Left renal cortex interstitium (tissue), 4 donors: Measurements from ENCODE around the gene ITPKB. TPM values are rescaled to one million over a fixed set of nuclear protein-coding genes. Genes with fewer than 3 reads are reported as not detected.
A peak's percentile ranks its signal among the peaks of the same experiment; 100 is the strongest.
"Not testable (repeated sequence)": the region's sequence is repeated elsewhere in the genome, so short reads cannot be mapped to it uniquely, and the experiment has no call there.

ENCODE experiments used
- DNase-seq, 4 donors: peaks; one replicate each; pipeline ENCODE4 v3.0.0-alpha.2; 2013; ENCODE audit warnings: low read depth in 4 of 4, low spot score in 2 of 4, missing footprints in 1 of 4
- polyA plus RNA-seq, 4 donors: library from polyadenylated mRNA; unstranded; fragments of 120-200 nt; gene quantifications; one replicate each; pipeline ENCODE4 v1.2.1, GENCODE V29; 2013; ENCODE audit not compliant: insufficient read length in 4 of 4

ITPKB gene
- polyA plus RNA-seq, 4 donors, result 22.4 to 28.6 (median 25.4) TPM

DNA sequence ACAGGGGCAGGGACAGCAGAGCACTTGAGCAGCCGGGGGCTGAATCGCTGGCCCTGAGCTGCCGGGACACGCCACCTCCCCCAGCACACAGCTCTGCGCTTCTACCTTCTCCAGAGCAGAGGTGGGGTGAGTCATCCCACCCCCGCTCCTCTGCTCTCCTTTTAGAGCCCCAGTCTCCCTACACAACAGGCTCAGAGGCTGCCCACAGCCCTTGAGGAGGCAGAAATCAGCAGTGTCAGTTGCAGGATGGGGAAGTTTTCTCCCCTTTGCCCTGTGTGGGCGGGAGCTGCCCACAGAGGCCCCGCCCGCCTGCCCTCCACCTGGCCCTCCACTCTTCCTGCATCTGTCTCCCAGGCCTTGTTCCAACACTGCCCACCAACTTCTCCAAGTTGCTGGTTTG lies 95.9 kb downstream of the ITPKB start:
- DNase-seq, result no peak

DNA sequence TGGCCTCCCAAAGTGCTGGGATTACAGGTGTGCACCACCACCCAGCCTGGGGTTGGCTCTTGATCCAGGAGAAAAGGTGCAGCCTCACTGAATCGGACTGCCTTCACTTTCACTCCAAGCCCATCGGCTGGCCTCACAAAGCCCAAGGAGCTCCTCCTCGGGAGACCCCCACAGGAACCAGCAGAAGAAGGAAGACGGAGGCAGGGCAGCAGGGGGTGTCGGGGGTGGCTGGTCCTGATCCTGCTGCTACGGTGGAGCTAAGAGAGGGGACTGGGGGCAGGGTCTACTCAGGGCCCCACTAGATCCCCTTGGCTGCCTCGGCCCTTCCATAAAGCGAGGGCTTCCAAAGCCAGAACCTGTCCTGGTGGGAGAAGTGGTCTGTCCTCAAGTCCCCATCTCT lies 96.7 kb downstream of the ITPKB start:
- no peak for DNase-seq

DNA sequence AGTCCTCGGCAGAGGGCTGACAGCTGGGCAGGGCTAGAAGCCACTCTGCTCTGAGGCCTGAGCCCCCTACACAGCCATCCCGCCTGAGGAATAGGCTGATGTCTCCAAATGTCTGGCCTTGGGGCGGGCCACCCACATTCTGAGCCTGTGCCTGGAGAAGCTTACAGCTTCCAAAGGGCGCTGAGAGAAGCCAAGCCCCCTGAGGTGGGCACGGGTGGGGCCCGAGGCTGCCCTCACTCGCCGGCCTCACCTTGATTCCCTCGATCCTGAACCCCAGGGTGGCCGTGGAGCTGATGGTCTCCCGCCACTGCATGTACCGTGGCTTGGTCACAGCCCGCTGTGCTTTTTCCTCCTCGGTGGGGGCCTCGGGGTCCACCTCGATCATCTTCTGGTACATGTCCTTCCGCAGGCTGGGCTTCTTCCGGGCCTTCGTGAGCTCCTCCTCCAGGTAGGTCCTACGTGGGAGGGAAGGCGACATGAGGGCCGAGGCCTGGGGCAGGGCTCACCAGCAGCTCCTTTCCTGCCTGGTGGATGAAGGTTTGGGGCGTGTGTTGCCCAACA lies 97.3 kb downstream of the ITPKB start:
- no peak for DNase-seq

DNA sequence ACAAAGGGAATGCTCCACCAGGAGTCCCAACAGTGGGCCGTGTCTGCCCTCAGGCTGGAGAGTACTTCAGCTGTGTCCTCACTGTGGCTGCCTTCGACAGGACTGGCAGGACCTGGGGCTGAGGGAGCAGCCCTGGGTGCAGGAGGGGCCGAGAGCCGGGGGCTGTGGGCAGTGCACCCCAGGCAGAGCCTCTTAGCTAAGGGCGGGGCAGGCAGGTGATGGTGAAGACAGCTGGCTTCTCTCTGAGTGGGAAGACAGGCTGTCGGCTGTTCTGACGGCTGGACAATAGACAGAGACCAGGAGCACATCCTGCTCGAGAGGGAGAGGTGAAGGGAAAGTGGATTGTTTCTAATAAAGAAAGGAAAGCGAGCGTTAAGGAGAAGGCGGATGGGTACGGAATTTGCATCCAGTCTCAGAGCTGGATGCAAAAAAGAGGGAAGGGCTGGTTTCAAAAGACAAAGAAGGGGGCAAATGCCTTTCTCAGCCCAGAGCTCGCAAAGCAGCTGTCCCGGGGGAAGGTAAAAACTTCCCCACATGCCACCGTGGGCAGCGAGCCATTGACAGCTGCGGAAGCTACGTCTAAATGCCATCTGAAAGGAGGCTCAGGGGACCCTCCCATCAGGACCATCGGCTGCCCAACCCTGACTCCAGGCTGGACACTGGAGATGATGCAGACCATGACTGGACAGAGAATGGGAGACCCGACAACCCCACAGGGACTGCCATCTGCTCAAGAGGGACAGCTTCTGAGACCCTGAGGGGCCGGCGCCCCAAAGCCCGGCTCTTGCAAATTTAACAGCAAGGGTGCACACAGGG lies 98.6 kb downstream of the ITPKB start:
- no peak for DNase-seq

DNA sequence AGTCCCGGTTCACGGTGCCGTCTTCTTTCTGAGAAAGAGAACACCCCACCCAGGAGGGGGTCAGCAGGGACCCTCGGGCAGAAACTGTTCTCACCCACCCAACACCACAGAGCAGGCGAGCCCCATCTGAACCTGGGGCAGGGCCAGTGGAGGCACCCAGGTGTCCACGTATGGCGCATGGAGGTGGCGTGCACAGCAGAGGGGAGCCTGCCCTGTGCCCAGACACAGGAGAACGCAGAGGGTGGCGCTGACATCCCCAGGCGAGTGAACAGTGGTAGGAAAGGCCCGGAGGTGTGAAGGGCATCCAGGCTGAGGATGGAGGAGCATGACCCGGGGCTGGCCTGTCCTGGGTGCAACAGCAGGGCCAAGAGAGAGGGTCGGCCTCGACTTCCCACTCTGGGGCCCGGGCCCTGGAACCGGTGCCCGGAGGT lies 99.4 kb downstream of the ITPKB start:
- DNase-seq, result no peak

DNA sequence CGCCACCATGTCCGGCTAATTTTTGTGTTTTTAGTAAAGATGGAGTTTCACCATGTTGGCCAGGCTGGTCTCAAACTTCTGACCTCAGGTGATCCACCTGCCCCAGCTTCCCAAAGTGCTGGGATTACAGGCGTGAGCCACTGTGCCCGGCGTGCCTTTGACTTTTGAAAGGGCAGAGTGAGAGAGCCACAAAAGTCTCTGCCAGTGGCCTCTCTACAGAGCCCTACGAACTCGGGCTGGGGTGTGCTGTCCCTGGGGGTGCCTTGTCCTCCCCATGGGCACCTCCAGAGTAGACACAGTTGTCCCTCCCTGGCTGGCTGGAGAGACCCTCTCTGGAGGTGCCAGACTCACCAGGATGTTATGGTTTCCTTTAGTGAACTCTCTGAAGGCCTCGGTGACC lies 99.9 kb downstream of the ITPKB start:
- not testable (repeated sequence) for DNase-seq

DNA sequence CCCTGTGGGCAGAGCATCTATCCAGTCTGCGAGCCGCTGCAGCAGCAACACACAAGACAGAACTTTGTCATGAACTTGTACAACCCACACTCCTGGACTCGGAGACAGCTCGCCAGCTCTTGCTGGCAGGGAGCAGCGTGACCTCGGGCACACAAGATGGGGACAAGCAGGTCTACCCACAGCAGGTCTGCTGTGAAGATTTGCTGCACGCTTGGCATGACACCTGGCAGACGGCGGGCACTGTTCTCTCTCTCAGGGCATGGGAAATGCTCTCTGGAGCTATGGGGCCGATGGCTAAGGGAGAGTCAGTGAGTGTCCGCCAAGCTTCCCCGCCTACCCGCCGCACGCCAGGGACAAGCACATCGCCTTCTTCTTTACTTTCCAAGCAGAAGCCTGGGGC lies 100.5 kb downstream of the ITPKB start:
- DNase-seq, result no peak

DNA sequence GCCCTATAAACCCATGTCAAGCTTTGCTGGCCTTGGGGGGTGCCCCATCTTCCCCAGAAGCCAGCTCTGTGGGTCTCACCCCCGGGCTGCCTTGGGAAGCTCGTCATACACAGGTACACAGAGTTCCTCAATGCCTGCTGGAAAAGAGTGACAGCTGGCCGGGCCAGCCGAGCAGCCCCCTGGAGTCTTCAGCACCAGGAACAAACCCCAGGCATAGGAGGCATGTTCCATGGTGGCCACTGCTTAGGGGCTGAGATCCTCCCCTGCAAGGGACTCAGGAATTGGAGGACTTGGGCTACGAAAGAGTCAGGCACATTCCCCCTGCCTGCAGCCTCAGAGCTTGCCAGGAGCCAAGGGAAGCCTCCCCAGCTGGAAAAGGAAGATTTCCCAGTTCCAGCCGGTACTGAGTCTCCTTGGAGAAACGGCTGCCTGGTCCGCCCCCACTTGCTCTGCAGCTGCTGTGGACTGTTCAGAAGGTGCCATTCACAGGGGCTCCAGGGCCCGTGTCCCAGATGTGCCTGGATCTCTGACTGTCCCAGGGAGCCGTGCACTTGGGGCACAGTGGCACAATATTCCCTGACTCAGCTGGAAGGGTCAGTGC lies 101.0 kb downstream of the ITPKB start:
- DNase-seq, result no peak

DNA sequence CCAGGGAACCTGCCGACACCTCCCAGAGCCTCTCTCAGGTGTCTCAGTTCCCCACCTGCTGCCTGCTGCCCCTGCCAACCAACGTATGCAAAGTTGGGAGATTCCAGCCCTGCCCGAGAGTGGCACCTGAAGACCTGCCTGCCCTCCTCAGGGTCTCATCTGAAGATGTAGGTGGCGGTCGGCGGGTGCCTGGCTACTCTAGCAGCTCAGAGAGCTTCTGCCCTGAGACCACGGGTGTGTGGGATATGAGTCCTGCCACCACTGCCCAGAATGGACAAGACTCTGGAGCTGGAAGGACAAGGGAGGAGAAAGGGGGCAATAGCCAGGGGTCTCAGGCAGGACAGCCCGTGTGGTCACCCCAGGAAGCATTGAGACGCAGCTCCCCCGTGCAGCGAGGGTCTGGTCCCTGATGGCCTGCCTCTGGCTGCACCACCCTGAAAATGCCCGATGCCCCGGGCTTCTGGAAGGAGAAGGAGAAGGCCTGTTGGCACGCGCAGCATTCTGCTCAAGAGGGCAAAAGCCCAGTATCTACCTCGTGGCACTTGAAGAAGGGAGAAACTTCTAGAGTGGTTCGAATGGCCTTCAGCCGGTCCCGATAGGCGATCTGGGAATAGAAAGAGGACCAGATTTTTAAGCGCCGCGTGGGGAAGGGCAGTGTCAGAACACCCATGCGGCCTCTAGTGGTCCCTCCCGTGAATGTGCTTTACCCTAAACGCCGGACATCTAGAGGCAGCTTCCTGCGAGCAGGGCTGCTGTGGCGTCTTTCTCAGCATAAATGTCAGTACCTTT lies 101.7 kb downstream of the ITPKB start:
- no peak for DNase-seq

DNA sequence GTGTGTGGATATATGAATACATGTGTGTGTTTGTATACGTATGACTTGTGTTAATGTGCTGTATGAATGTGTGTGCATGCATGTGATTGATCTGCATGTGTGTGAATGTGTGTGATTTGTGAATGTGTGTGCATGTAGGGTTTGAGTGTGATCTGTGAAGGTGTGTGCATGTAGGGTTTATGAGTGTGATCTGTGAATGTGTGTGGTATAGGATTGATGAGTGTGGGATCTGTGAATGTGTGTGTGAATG lies 102.3 kb downstream of the ITPKB start:
- no peak for DNase-seq

DNA sequence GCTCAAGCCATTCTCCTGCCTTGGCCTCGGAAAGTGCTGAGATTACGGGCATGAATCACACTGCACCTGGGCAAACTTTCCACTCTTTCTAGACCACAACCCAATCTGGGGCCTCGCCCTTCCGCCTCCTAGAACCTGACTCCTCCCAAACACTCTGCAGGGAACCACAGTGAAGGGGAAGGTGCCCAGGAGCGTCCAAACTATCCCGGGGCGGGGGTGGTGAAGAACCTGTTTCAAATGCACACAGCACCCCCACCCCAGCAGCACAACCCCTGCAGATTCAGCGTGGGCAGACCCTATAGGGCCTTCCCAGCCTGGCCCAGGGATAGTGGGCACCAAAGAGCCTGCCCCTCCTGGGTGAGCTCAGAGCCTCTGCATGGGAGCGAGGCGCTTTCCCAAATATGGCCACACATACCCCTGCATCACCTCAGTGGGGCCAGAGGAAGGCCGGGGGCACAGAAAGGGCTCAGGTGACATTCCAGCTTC lies 103.6 kb downstream of the ITPKB start:
- no peak for DNase-seq

DNA sequence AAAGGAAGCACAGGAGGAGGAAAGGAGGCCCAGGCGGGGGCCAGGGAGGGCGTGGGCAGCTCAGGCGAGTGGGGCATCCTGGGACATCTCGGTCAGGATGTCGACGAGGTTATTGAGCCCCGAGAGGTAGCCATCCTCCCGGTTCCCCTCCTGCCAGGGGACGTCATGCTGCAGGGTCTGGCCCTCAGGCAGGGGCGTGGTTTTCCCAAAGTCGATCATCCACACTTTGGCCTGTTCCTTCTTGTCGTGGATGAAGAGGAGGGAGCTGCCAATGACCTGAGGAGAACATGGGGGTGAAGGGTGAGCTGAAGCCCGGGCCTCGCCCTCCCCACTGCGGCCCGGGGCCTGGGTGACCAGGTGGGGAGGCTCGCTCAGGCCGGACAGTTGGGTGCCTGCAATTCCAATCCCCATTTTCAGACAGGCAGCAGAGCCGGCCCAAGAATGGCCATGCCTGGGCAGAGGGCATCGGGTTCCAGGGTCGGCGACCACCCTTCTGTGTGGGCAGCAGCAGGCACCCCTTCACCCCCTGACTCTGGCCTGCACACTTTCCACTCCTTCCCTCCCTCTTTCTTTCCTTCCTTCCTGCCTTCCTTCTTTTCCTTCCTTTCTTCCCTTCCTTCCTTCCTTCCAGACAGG lies 104.4 kb downstream of the ITPKB start:
- no peak for DNase-seq

DNA sequence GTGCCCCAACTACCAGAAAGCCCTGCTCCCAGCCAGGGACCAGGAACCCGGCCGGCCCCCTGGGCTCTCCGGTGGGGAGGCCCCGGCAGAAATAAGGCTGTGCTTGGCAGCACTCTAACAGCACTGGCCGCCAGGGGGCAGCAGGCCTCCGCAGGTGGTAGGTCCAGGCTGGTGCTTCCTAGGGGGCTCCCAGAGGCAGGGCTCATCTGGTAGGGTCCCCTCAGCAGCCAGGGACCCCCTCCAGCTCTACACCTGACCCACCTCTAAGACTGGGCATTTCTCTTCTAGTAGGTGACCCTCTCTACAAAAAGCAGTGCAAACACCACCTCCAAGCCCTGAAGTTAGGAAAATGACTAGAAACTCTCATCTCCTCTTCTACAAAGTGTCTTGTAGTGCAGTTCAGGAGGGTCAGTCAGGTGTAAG lies 104.9 kb downstream of the ITPKB start:
- DNase-seq, result peak in 1 of 4 donors; percentile 40

DNA sequence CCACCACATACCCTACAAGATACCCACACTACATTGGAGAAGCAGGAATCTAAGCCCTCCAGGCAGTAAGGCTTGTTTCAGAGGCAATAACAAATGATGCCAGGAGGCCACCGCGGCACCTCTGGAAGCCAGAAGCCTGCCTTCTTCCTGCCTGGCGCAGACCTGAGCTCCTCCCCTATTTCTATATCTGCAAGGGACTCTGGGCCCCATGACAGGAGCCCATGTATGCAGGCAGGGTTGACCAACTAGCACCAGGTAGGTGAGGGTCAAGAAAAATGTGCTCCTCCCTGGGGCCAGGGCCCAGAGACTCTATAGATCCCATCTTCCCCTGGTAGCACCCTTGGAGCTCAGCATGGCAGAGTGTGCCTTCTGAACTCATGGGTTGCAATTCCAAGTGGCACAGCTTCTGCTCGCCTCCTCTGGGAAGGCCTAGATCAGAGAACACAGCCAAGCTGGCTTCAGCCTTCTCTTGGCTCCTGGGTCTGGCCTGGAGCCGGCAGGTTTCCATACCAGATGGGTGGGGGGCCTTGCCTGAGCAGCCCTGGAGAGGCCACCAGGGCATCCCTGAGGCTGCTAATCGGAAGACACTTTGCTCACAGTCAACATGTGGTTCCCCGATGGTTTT lies 105.4 kb downstream of the ITPKB start:
- DNase-seq, result no peak

DNA sequence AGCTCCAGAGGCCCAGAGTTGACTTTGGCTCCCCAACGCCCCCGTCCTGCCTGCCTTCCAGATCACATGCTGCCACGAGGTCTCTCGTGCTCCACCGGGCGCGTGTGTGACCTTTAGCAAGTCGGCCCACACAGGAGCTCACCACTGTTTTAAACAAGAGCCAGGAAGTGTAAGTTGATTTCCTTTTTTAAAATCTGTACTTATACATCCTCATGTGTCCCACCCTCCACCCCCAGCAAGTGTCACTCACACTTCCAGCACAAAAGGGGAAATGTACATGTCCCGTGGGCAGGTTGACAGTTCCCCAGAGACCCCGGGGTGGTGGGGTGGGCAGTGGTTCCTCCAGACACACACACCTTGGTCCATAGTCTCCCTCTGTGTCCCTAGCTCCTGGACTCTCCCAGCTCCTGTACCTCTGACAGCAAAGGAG lies 106.1 kb downstream of the ITPKB start:
- no peak for DNase-seq

DNA sequence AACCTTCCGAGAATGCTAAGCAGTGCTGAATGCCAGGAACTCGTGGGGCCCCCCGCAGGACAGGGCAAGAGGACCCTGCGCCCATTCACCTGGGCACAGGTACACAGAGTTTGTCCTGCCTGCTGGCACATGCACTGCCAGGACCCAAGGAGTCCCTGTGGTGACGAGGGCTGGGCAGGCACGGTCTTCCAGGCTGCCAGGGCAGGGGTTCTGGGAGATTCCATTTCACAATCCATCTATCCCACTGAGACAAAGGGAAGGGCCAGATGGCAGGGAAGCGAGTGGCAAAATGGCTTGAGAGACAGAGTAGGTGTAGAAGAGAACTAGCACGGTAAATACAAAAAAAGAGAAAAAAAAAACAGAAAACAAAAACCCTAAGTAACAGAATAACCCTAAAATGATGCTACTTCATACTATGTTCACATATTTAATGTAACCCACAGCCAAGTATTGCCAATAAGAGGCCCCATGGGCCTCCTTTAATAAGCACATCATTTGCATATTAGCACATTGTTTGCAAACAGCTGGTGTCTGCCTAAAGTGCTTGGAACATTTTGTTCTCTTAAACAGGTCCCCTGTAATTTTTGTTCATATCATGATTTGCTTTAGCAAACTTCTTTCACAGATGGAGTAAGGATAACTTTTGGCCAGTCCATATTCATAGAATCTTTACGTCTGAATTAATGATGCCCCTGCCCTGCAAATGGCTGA lies 106.8 kb downstream of the ITPKB start:
- no peak for DNase-seq

DNA sequence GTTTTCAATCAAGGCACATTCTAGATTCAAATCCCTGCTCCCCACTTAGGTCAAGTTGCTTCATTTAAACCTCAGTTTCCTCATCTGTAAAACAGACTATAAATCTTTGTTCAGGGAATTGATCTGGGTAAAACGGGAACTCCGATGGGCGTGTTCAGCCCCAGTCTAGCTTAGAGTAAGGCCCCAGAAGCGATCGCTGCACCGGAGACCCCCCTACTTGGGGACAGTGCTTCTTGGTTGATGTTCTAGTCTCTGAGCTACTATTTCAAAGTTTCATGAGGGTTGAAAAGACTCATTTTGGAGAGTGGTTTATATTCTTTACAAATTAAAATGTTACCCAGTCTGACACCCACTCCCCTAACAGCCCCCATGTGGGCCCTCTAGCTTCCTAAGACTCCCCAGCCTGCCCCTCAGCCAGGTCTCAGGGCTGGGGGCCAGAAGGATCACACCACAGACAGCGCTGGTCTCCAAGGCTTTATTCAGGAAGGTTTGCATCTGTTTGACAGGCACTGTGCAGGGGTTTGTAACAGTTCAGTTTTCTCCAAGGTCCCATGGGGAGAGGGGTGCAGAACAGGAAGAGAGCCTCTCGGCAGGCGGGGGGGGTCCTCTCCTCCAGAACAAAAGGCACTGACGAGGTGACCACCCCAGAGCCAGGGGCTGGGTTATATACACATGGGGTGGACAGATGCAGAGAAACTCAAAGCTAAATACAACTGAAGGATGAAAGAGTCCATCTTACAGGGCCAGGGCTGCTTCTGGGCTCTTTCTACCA lies 107.7 kb downstream of the ITPKB start:
- DNase-seq, result no peak

DNA sequence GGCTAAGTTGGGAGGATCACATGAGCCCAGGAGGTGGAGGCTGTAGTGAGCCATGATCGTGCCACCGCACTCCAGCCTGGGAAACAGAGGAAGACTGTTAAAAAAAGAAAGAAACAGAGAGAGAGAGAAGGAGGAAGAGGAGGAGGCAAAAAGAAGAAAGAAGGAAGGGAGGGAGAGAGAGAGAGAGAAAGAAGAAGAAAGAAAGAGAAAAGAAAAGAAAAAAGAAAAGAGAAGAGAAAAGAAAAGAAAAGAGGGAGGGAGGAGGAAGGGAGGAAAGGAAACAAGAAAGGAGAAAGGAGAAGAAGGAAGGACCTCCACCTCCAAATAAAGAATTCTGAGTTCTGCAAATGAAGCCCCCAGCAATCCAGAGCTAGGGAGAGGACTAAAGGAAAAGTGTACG lies 108.5 kb downstream of the ITPKB start:
- DNase-seq, result no peak
